OCI-LY7 (cell line): ENCODE results near the gene CCL1. TPM values are rescaled to one million over a fixed set of nuclear protein-coding genes. Genes with fewer than 3 reads are reported as not detected.
A peak's percentile ranks its signal among the peaks of the same experiment; 100 is the strongest.

Experiments
- BruUV-seq: library from RNA; stranded (reverse); fragments of 400-500 nt; replicated peaks from 2 replicates; lab custom pipeline; 2021; lab: Mats Ljungman, UMichigan
- CTCF ChIA-PET: fragments of 300-600 bp; sonication (Branson Sonifier 250); formaldehyde crosslinking; loops from one replicate; lab custom pipeline; 2022; ENCODE audit warnings: antibody characterized with exemption; ENCODE audit not compliant: unreplicated experiment; lab: Charles Lee
- POLR2A ChIA-PET: fragments of 300-600 bp; sonication (Branson Sonifier 250); formaldehyde crosslinking; loops from one replicate; lab custom pipeline; 2022; ENCODE audit warnings: antibody characterized with exemption; lab: Charles Lee
- DNase-seq: peaks from one replicate; pipeline ENCODE4 v3.0.0-alpha.2; 2015; ENCODE audit warnings: low spot score
- H2AFZ ChIP-seq: fragments of 200-600 bp; sonication (generic), shearing (Covaris generic); 2 replicates; pipeline ENCODE4 v1.6.1; 2014; ENCODE audit warnings: mild to moderate bottlenecking, antibody characterized with exemption, low read length, moderate library complexity
- H3K27ac ChIP-seq: fragments of 200-600 bp; sonication (generic); 2 replicates; pipeline ENCODE4 v1.5.1; 2014; ENCODE audit warnings: mixed run types, low read depth, mild to moderate bottlenecking, moderate library complexity, low read length, inconsistent platforms; ENCODE audit not compliant: poor library complexity, severe bottlenecking
- H3K36me3 ChIP-seq: fragments of 200-600 bp; sonication (generic); 2 replicates; pipeline ENCODE4 v1.6.1; 2014; ENCODE audit warnings: mild to moderate bottlenecking, antibody characterized with exemption, low read length, moderate library complexity, mixed read lengths; ENCODE audit not compliant: insufficient read depth
- H3K4me1 ChIP-seq: fragments of 200-600 bp; sonication (generic); 2 replicates; pipeline ENCODE4 v1.5.1; 2014; ENCODE audit warnings: mild to moderate bottlenecking, low read length; ENCODE audit not compliant: insufficient read depth, poor library complexity, severe bottlenecking
- H3K4me2 ChIP-seq: fragments of 200-600 bp; sonication (generic); 2 replicates; pipeline ENCODE4 v1.6.1; 2014; ENCODE audit warnings: mild to moderate bottlenecking, low read length
- H3K4me3 ChIP-seq: fragments of 200-600 bp; sonication (generic); 2 replicates; pipeline ENCODE4 v1.5.1; 2014; ENCODE audit warnings: mild to moderate bottlenecking, low read depth, low read length; ENCODE audit not compliant: poor library complexity, severe bottlenecking
- H3K79me2 ChIP-seq: fragments of 200-600 bp; sonication (generic); 2 replicates; pipeline ENCODE4 v1.6.1; 2016; ENCODE audit warnings: low read depth, mild to moderate bottlenecking, low read length, moderate library complexity, mixed read lengths; ENCODE audit not compliant: insufficient read depth
- H3K9me2 ChIP-seq: fragments of 200-600 bp; sonication (generic); 2 replicates; pipeline ENCODE4 v1.6.1; 2016; ENCODE audit warnings: mild to moderate bottlenecking, low read length, mixed read lengths; ENCODE audit not compliant: insufficient read depth
- H3K9me3 ChIP-seq: fragments of 200-600 bp; sonication (generic); 2 replicates; pipeline ENCODE4 v1.6.1; 2014; ENCODE audit warnings: mild to moderate bottlenecking, mixed run types, low read length, mixed read lengths
- H4K20me1 ChIP-seq: fragments of 200-600 bp; sonication (generic); 2 replicates; pipeline ENCODE4 v1.6.1; 2014; ENCODE audit warnings: mild to moderate bottlenecking, antibody characterized with exemption, low read length, moderate library complexity, mixed read lengths; ENCODE audit not compliant: insufficient read depth
- EZH2phosphoT487 ChIP-seq: fragments of 200-600 bp; sonication (generic); IDR thresholded peaks from 2 replicates; pipeline ENCODE4 v1.6.1; 2018; ENCODE audit warnings: low read depth, borderline replicate concordance, mild to moderate bottlenecking, mixed run types, antibody characterized with exemption, low read length, moderate library complexity, mixed read lengths
- intact Hi-C: fragments of 100-400 bp; cut with micrococcal nuclease; formaldehyde crosslinking; loops from one replicate; pipeline ENCODE4 v1.10.0; 2022; ENCODE audit not compliant: unreplicated experiment
- total RNA-seq, 2 experiments: library from RNA; depleted of rRNA in 1 of 2; stranded (reverse); fragments of >200 nt in 1 of 2; shearing (Covaris generic) in 1 of 2; gene quantifications; 2 replicates each; pipeline ENCODE4 v1.2.3, GENCODE V29; 2014 to 2022
- TF ChIP-seq, protein P1 (sequence below): fragments of 200-600 bp; sonication (generic); conservative IDR thresholded peaks from 2 replicates; pipeline ENCODE4 v1.5.1; 2014; ENCODE audit warnings: mild to moderate bottlenecking, antibody characterized with exemption, low read length, moderate library complexity, mixed read lengths

Gene CCL1
- total RNA-seq, 2 experiments from 2014 or later, result not detected

DNA sequence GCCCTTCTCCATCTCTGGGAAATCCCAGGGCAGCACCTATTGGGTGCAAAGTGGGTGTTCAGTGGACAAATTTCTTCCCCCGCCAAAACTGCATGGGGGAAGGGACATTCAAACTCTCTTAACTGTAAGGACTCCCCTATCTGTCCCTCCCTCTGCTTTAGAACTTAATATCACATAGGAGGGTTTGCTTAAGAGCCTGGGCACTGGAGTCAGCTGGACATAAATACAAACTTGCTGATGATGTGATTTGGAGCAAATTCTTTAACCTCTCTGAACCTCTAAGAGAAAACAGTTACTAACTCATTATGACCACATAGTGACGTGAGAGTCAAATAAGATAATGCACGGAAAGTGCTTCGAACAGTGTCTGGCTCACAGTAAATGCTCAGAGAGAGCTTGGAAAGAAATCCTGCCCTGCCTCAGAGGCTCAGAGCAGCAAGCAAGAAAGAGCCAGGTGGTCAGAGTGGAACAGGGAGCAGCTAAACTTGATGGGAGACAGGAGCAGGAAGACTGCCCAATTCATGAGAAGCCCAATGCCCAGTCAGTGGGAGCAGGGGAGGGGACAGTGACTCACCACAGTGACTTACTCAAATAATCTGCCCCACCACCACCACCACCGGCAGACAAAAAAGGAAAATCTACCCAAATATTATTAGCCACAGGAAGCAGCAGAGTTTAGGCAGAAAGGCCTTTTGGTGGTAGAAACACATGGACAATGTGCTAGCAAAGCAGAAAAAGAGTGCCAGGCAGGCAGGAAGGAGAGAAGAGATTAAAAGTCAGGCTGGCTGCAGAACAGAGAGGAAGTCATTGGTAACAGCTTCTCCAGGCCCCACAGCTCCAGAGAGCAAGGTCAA lies 23.9 kb upstream of the CCL1 start:
- ChIA-PET POLR2A (interaction anchor here (0.6 to 2.3 kb wide), 6 partner anchors 9 to 30 kb away, joined by 3 to 10 read pairs (median 3); no protein-coding TSS in a partner anchor), CTCF (interaction anchor here (1.1 kb wide), 1 partner anchor 24 kb away, joined by 6 read pairs; the partner anchor contains the start of gene CCL1)
- Histone ChIP-seq H3K9me2 (no peaks in the 10 kb centered on the region), H3K79me2 (no peaks in the 10 kb centered on the region), H4K20me1 (no peaks in the 10 kb centered on the region), H3K27ac (peak overlapping the region; percentile 58), H2AFZ (peak overlapping the region; percentile 68), H3K9me3 (no peaks in the 10 kb centered on the region), H3K4me2 (peak overlapping the region; percentile 56), H3K4me1 (peaks cover 81% of the 10 kb centered on the region), H3K36me3 (no peaks in the 10 kb centered on the region), H3K4me3 (peak overlapping the region; percentile 8)
- intact Hi-C loops, result no loop called here
- TF ChIP-seq, protein P1, sequence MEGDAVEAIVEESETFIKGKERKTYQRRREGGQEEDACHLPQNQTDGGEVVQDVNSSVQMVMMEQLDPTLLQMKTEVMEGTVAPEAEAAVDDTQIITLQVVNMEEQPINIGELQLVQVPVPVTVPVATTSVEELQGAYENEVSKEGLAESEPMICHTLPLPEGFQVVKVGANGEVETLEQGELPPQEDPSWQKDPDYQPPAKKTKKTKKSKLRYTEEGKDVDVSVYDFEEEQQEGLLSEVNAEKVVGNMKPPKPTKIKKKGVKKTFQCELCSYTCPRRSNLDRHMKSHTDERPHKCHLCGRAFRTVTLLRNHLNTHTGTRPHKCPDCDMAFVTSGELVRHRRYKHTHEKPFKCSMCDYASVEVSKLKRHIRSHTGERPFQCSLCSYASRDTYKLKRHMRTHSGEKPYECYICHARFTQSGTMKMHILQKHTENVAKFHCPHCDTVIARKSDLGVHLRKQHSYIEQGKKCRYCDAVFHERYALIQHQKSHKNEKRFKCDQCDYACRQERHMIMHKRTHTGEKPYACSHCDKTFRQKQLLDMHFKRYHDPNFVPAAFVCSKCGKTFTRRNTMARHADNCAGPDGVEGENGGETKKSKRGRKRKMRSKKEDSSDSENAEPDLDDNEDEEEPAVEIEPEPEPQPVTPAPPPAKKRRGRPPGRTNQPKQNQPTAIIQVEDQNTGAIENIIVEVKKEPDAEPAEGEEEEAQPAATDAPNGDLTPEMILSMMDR, result no peak
- no peak for TF ChIP-seq EZH2phosphoT487
- BruUV-seq, result no TSS peak
- peak; percentile 57 for DNase-seq

DNA sequence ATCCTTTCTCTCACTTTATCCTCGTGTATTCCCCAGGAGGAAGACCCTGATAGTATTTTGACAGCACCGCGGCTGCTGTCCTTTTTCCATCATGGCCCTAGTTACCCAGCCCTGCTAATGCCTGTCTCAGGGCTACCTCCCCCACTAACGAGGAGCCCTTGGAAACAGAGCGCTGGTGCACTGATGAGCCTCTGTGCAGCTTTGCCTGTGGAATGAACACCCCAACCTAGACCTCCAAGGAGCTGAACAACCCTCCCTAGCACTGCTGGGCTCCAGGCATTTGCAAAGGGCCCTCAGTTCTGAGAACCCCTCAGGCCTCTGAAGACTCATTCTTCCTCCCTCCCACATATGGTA lies 23.3 kb upstream of the CCL1 start:
- Histone ChIP-seq H2AFZ (peak overlapping the region; percentile 68; the same call in 1 of the 2 replicates), H3K4me1 (peaks cover 77% of the 10 kb centered on the region), H4K20me1 (no peaks in the 10 kb centered on the region), H3K9me3 (no peaks in the 10 kb centered on the region), H3K36me3 (no peaks in the 10 kb centered on the region), H3K4me3 (no peak overlapping the region), H3K27ac (no peak overlapping the region), H3K4me2 (peak overlapping the region; percentile 56; the same call in 1 of the 2 replicates), H3K9me2 (no peaks in the 10 kb centered on the region), H3K79me2 (no peaks in the 10 kb centered on the region)
- TF ChIP-seq, protein P1, result no peak
- TF ChIP-seq EZH2phosphoT487, result no peak
- ChIA-PET CTCF (interaction anchor here (0.6 kb wide), 1 partner anchor 22 kb away, joined by 3 read pairs; no protein-coding TSS in a partner anchor), POLR2A (interaction anchor here (0.6 kb wide), 1 partner anchor 1196 kb away, joined by 3 read pairs; no protein-coding TSS in a partner anchor)
- intact Hi-C loops, result no loop called here
- no peak for DNase-seq
- no TSS peak for BruUV-seq
